ENCODE data around the gene SH3PXD2A.

SH3PXD2A gene

GRCh38 chr10:103683851-103684250 lies 171.5 kb downstream of the SH3PXD2A start:
- no peak for ATAC-seq
- no peak for DNase-seq

GRCh38 chr10:103682631-103683030 lies 172.7 kb downstream of the SH3PXD2A start:
- no peak for ATAC-seq

GRCh38 chr10:103681617-103682399 lies 173.6 kb downstream of the SH3PXD2A start:
- DNase-seq, result no peak
- ATAC-seq, result no peak

More at GRCh38 chr10:103682631-103683030, 172.7 kb downstream of the SH3PXD2A start:
- DNase-seq, result no peak

GRCh38 chr10:103680869-103681236 lies 174.5 kb downstream of the SH3PXD2A start:
- ATAC-seq (no peak), DNase-seq (no peak)

GRCh38 chr10:103679096-103679790 lies 176.1 kb downstream of the SH3PXD2A start:
- no peak for ATAC-seq
- DNase-seq, result no peak

GRCh38 chr10:103678178-103678526 lies 177.2 kb downstream of the SH3PXD2A start:
- DNase-seq (peak; percentile 79), ATAC-seq (peak; percentile 94)

GRCh38 chr10:103677486-103678177 lies 177.7 kb downstream of the SH3PXD2A start:
- no peak for DNase-seq
- ATAC-seq, result no peak

- no peak for DNase-seq
- no peak for ATAC-seq
Measured at GRCh38 chr10:103676851-103677417, 178.4 kb downstream of the SH3PXD2A start.

- DNase-seq (no peak), ATAC-seq (no peak)
Measured at GRCh38 chr10:103676058-103676785, 179.2 kb downstream of the SH3PXD2A start.

GRCh38 chr10:103673606-103674005 lies 181.8 kb downstream of the SH3PXD2A start:
- ATAC-seq (no peak), DNase-seq (no peak)

GRCh38 chr10:103672345-103672744 lies 183.0 kb downstream of the SH3PXD2A start:
- ATAC-seq, result no peak
- DNase-seq, result no peak

- DNase-seq (no peak), ATAC-seq (no peak)
Measured at GRCh38 chr10:103671126-103671895, 184.1 kb downstream of the SH3PXD2A start.

GRCh38 chr10:103669944-103670343 lies 185.4 kb downstream of the SH3PXD2A start:
- ATAC-seq (no peak), DNase-seq (no peak)

GRCh38 chr10:103669243-103669929 lies 186.0 kb downstream of the SH3PXD2A start:
- ATAC-seq (no peak), DNase-seq (no peak)

GRCh38 chr10:103668351-103669242 lies 186.8 kb downstream of the SH3PXD2A start:
- DNase-seq (no peak), ATAC-seq (peak; percentile 52)

- ATAC-seq, result no peak
- DNase-seq, result no peak
Measured at GRCh38 chr10:103667356-103667755, 188.0 kb downstream of the SH3PXD2A start.

GRCh38 chr10:103666762-103667150 lies 188.6 kb downstream of the SH3PXD2A start:
- ATAC-seq (no peak), DNase-seq (no peak)

GRCh38 chr10:103666087-103666761 lies 189.2 kb downstream of the SH3PXD2A start:
- no peak for ATAC-seq
- DNase-seq, result no peak
